ENCODE data around the gene BACH1.

- no peak for TF ChIP-seq USF2 (IDR thresholded peaks at IDR 0.05; ENCODE audit: borderline replicate concordance, low read depth, low read length)
- TF ChIP-seq TEAD4 (IDR thresholded peaks at IDR 0.05; ENCODE audit: borderline replicate concordance, insufficient read depth), result no peak
- TF ChIP-seq CTCF (IDR thresholded peaks at IDR 0.05), result no peak
- no peak for TF ChIP-seq RAD21 (IDR thresholded peaks at IDR 0.05; ENCODE audit: low read length)
- TF ChIP-seq POLR2AphosphoS5 (IDR thresholded peaks at IDR 0.05; ENCODE audit: low read depth, low read length), result no peak
- no peak for TF ChIP-seq MAX (IDR thresholded peaks at IDR 0.05; ENCODE audit: low read depth)
- TF ChIP-seq RCOR1 (IDR thresholded peaks at IDR 0.05; ENCODE audit: low read length), result no peak
- no peak for TF ChIP-seq CHD2 (IDR thresholded peaks at IDR 0.05; ENCODE audit: low read length, partially characterized antibody)
- TF ChIP-seq SMC3 (IDR thresholded peaks at IDR 0.05; ENCODE audit: low read depth, low read length), result no peak
Measured at GRCh38 chr21:29271927-29272333, 26.8 kb upstream of the BACH1 start.
